Measurements from ENCODE around the gene SLC9A9. TPM values are rescaled to one million over a fixed set of nuclear protein-coding genes. Genes with fewer than 3 reads are reported as not detected.

SLC9A9 gene
- polyA plus RNA-seq, 1 of the 3 experiments (the other 2 are of a cell fraction), result 0.05 TPM

- TF ChIP-seq EZH2phosphoT487 (IDR thresholded peaks at IDR 0.05; ENCODE audit: borderline replicate concordance, low read depth) (no peak), EP300 (IDR thresholded peaks at IDR 0.05; ENCODE audit: borderline replicate concordance in 1 of 2, low read depth in 1 of 2, low read length in 1 of 2) (no peak), JUND (IDR thresholded peaks at IDR 0.05) (no peak)
Measured at GRCh38 chr3:143366672-143367071, 481.6 kb downstream of the SLC9A9 start (continued).

GRCh38 chr3:143363949-143364348 lies 484.3 kb downstream of the SLC9A9 start:
- 6% methylated on average over 1 of the region's 1 CpG for WGBS (ENCODE audit: low lambda C conversion rate)

GRCh38 chr3:143363276-143363675 lies 485.0 kb downstream of the SLC9A9 start:
- POLR2A ChIA-PET, result no interaction called here
- Histone ChIP-seq H3K27ac (ENCODE audit: low read depth in 2 of 2, low read length in 1 of 2) (no peak overlapping the region), H4K20me1 (ENCODE audit: insufficient read depth) (no peaks in the 10 kb centered on the region), H3F3A (replicated peaks; ENCODE audit: insufficient read depth) (no peaks in the 10 kb centered on the region), H3K4me1 (ENCODE audit: control insufficient read depth in 1 of 2, insufficient read depth in 2 of 2, low read depth in 1 of 2, low read length in 1 of 2) (no peaks in the 10 kb centered on the region), H3K9me2 (no peaks in the 10 kb centered on the region), H3K36me3 (replicated peaks in 1 of 2; ENCODE audit: control insufficient read depth in 1 of 2, insufficient read depth in 2 of 2, low read length in 1 of 2) (no peaks in the 10 kb centered on the region), H2AFZ (ENCODE audit: low read depth) (no peak overlapping the region), H3K27me3 (ENCODE audit: insufficient read depth) (no peaks in the 10 kb centered on the region), H3K79me2 (ENCODE audit: insufficient read depth) (no peaks in the 10 kb centered on the region), H3K4me2 (0 out of 2 replicates have a peak overlapping the region, but pooled peaks have one; percentile 19), H3K9me3 (no peaks in the 10 kb centered on the region), H3K9ac (no peak overlapping the region), H3K4me3 (ENCODE audit: low read depth in 2 of 2, low read length in 1 of 2) (no peak overlapping the region)
- WGBS (ENCODE audit: low lambda C conversion rate), result 9% methylated on average over 3 of the region's 3 CpGs
- DNase-seq, result no peak
- CTCF ChIA-PET, result interaction anchor here (0.6 to 1.0 kb wide), 2 partner anchors 37 to 264 kb away, joined by 3 read pairs; no protein-coding TSS in a partner anchor
- TF ChIP-seq USF1 (IDR thresholded peaks at IDR 0.05; ENCODE audit: borderline replicate concordance, low read depth) (no peak), REST (IDR thresholded peaks at IDR 0.05; ENCODE audit: low read depth, low read length) (no peak), RAD21 (IDR thresholded peaks at IDR 0.05; ENCODE audit: low read length) (no peak)

More at GRCh38 chr3:143363949-143364348, 484.3 kb downstream of the SLC9A9 start:
- no peak overlapping the region for H3K4me3 ChIP-seq (ENCODE audit: low read depth in 2 of 2, low read length in 1 of 2)
- H3K27ac ChIP-seq (ENCODE audit: low read depth in 2 of 2, low read length in 1 of 2), result no peak overlapping the region
- TF ChIP-seq FOXJ3 (CRISPR knock-in tag; IDR thresholded peaks at IDR 0.05) (no peak), YY1 (IDR thresholded peaks at IDR 0.05; ENCODE audit: low read depth) (no peak), IRF3 (IDR thresholded peaks at IDR 0.05; ENCODE audit: low read depth, low read length) (no peak), EP300 (IDR thresholded peaks at IDR 0.05; ENCODE audit: borderline replicate concordance in 1 of 2, low read depth in 1 of 2, low read length in 1 of 2) (no peak), NFIC (IDR thresholded peaks at IDR 0.05; ENCODE audit: borderline replicate concordance) (no peak), FOSL2 (IDR thresholded peaks at IDR 0.05; ENCODE audit: borderline replicate concordance, low read depth) (no peak)
- no peak overlapping the region for H3K4me2 ChIP-seq
- no peaks in the 10 kb centered on the region for H3K4me1 ChIP-seq (ENCODE audit: control insufficient read depth in 1 of 2, insufficient read depth in 2 of 2, low read depth in 1 of 2, low read length in 1 of 2)
- H3K79me2 ChIP-seq (ENCODE audit: insufficient read depth), result no peaks in the 10 kb centered on the region
- H3K9me2 ChIP-seq, result no peaks in the 10 kb centered on the region
- H4K20me1 ChIP-seq (ENCODE audit: insufficient read depth), result no peaks in the 10 kb centered on the region
- no peaks in the 10 kb centered on the region for H3K27me3 ChIP-seq (ENCODE audit: insufficient read depth)
- ChIA-PET POLR2A (no interaction called here), CTCF (no interaction called here)
- no peaks in the 10 kb centered on the region for H3K9me3 ChIP-seq
- H3K9ac ChIP-seq, result no peak overlapping the region
- no peak for DNase-seq
- H3F3A ChIP-seq (replicated peaks; ENCODE audit: insufficient read depth), result no peaks in the 10 kb centered on the region
- no peak overlapping the region for H2AFZ ChIP-seq (ENCODE audit: low read depth)
- H3K36me3 ChIP-seq (replicated peaks in 1 of 2; ENCODE audit: control insufficient read depth in 1 of 2, insufficient read depth in 2 of 2, low read length in 1 of 2), result no peaks in the 10 kb centered on the region

All from SK-N-SH (cell line).